Neural crest cell (in vitro differentiated cells): ENCODE measurements around the gene ZNF738. TPM values are rescaled to one million over a fixed set of nuclear protein-coding genes. Genes with fewer than 3 reads are reported as not detected.

ENCODE experiments used
- DNase-seq: peaks from one replicate; pipeline ENCODE4 v3.0.0; 2021; ENCODE audit warnings: low read depth, mixed read lengths, low spot score
- H3K27ac Mint-ChIP-seq: one replicate; pipeline ENCODE4 v1.8.0; 2021; ENCODE audit warnings: mild to moderate bottlenecking, mixed read lengths; ENCODE audit not compliant: unreplicated experiment
- H3K27me3 Mint-ChIP-seq: 2 replicates; pipeline ENCODE4 v1.8.0; 2021; ENCODE audit warnings: low read depth, mild to moderate bottlenecking, mixed read lengths
- H3K36me3 Mint-ChIP-seq: 2 replicates; pipeline ENCODE4 v1.8.0; 2021; ENCODE audit warnings: low read depth, mild to moderate bottlenecking, mixed read lengths
- H3K4me1 Mint-ChIP-seq: 2 replicates; pipeline ENCODE4 v1.8.0; 2021; ENCODE audit warnings: mixed read lengths
- H3K4me3 Mint-ChIP-seq: one replicate; pipeline ENCODE4 v1.8.0; 2021; ENCODE audit warnings: mild to moderate bottlenecking, mixed read lengths
- H3K9me3 Mint-ChIP-seq: 2 replicates; pipeline ENCODE4 v1.8.0; 2021; ENCODE audit warnings: mixed read lengths
- CTCF ChIP-seq: fragments of 200-600 bp; sonication (generic); conservative IDR thresholded peaks from 2 replicates; pipeline ENCODE4 v1.5.0; 2021; ENCODE audit warnings: antibody characterized with exemption, mild to moderate bottlenecking
- total RNA-seq: library from RNA; stranded (reverse); gene quantifications from 2 replicates; pipeline ENCODE4 v1.2.1, GENCODE V29; 2021

Gene ZNF738
- total RNA-seq, 1 donor from 2014 or later = 71.1 TPM

- H3K9me3 Mint-ChIP-seq = peaks cover 41% of the 10 kb centered on the region
- no peak overlapping the region for H3K27ac Mint-ChIP-seq
- no peak overlapping the region for H3K4me3 Mint-ChIP-seq
- DNase-seq = no peak
- H3K27me3 Mint-ChIP-seq = no peaks in the 10 kb centered on the region
- TF ChIP-seq CTCF = no peak
- H3K36me3 Mint-ChIP-seq = peaks cover 50% of the 10 kb centered on the region
- H3K4me1 Mint-ChIP-seq = no peaks in the 10 kb centered on the region
Measured at GRCh38 chr19:21423057-21424041, 64.5 kb downstream of the ZNF738 start.

Other genes starting within 250 kb of the ZNF738 start
- gene ZNF431, start 217.0 kb upstream of the ZNF738 start, total RNA-seq = 29.0 and 30.4 TPM in 2 replicates
- 22.2 and 24.6 TPM in 2 replicates for gene ZNF708, start 29.6 kb upstream of the ZNF738 start, total RNA-seq
- 22.3 and 22.4 TPM in 2 replicates for gene ZNF493, start 38.1 kb downstream of the ZNF738 start, total RNA-seq
- 16.0 and 17.7 TPM in 2 replicates for gene ZNF429, start 146.6 kb downstream of the ZNF738 start, total RNA-seq